K562 (cell line): ENCODE results near the gene SUOX. TPM values are rescaled to one million over a fixed set of nuclear protein-coding genes. Genes with fewer than 3 reads are reported as not detected.

ENCODE experiments used
- BRD9 ChIP-seq: fragments of 450-650 bp; IDR thresholded peaks from 2 replicates; pipeline ENCODE4 v1.6.1; 2018; ENCODE audit warnings: low read depth; ENCODE audit not compliant: partially characterized antibody
- CEBPB ChIP-seq: fragments of 450-650 bp; IDR thresholded peaks from 2 replicates; pipeline ENCODE4 v1.6.1; 2016; ENCODE audit warnings: missing genetic modification characterization, missing compliant biosample characterization
- CREB1 ChIP-seq, 2 experiments: sonication (generic) in 1 of 2; formaldehyde crosslinking in 1 of 2; IDR thresholded peaks; 2 replicates each; pipeline versions ENCODE4 v1.6.1 to v1.8.0; 2012 to 2022; ENCODE audit warnings: inconsistent platforms in 1 of 2, mild to moderate bottlenecking in 1 of 2, missing genetic modification reagents in 1 of 2, moderate library complexity in 1 of 2
- ESRRA ChIP-seq: fragments of 450-650 bp; IDR thresholded peaks from 2 replicates; pipeline ENCODE4 v1.6.1; 2014; ENCODE audit warnings: low read depth, mild to moderate bottlenecking, moderate library complexity, borderline replicate concordance
- HOXB6 ChIP-seq: fragments of 250-450 bp; sonication (Bioruptor Pico); IDR thresholded peaks from 2 replicates; pipeline ENCODE4 v1.5.1; 2022; ENCODE audit warnings: mild to moderate bottlenecking, borderline replicate concordance
- IRF2 ChIP-seq: sonication (generic); formaldehyde crosslinking; IDR thresholded peaks from 2 replicates; pipeline ENCODE4 v1.8.1; 2022; ENCODE audit warnings: mild to moderate bottlenecking, missing genetic modification reagents
- MCM2 ChIP-seq: fragments of 450-650 bp; IDR thresholded peaks from 2 replicates; pipeline ENCODE4 v1.6.1; 2017; ENCODE audit warnings: low read depth, mild to moderate bottlenecking
- MIER1 ChIP-seq: fragments of 450-650 bp; IDR thresholded peaks from 2 replicates; pipeline ENCODE4 v1.6.1; 2016; ENCODE audit warnings: antibody characterized with exemption, mild to moderate bottlenecking, low read depth
- MXI1 ChIP-seq: IDR thresholded peaks from 2 replicates; pipeline ENCODE4 v1.6.1; 2011; ENCODE audit warnings: low read depth, mild to moderate bottlenecking, improper control_type of control experiment, low read length
- NFATC3 ChIP-seq: fragments of 450-650 bp; IDR thresholded peaks from 2 replicates; pipeline ENCODE4 v1.6.1; 2017; ENCODE audit warnings: mild to moderate bottlenecking
- PHF8 ChIP-seq: fragments of 200-600 bp; sonication (generic); IDR thresholded peaks from 2 replicates; pipeline ENCODE4 v1.6.1; 2012; ENCODE audit warnings: mixed run types, mild to moderate bottlenecking, inconsistent platforms, low read length, moderate library complexity, borderline replicate concordance
- PRMT5 ChIP-seq: sonication (generic); formaldehyde crosslinking; IDR thresholded peaks from 2 replicates; pipeline ENCODE4 v1.5.0; 2020; ENCODE audit warnings: missing genetic modification reagents
- PYGO2 ChIP-seq: fragments of 450-650 bp; IDR thresholded peaks from 2 replicates; pipeline ENCODE4 v1.6.1; 2016; ENCODE audit warnings: mild to moderate bottlenecking, missing genetic modification characterization, moderate library complexity, missing compliant biosample characterization
- STAT5B ChIP-seq: fragments of 250-450 bp; sonication (Bioruptor Pico); IDR thresholded peaks from 2 replicates; pipeline ENCODE4 v1.8.0; 2021; ENCODE audit warnings: mild to moderate bottlenecking, inconsistent platforms
- XRCC3 ChIP-seq: fragments of 450-650 bp; IDR thresholded peaks from 2 replicates; pipeline ENCODE4 v1.6.1; 2017; ENCODE audit warnings: mild to moderate bottlenecking, moderate library complexity
- ZNF146 ChIP-seq: IDR thresholded peaks from one replicate; pipeline ENCODE4 v1.6.1; 2018; ENCODE audit warnings: missing compliant biosample characterization; ENCODE audit not compliant: unreplicated experiment
- ZNF212 ChIP-seq: fragments of 450-650 bp; formaldehyde crosslinking; IDR thresholded peaks from 2 replicates; pipeline ENCODE4 v1.4.0; 2020; ENCODE audit warnings: mild to moderate bottlenecking
- ZNF707 ChIP-seq: fragments of 250-450 bp; sonication (Bioruptor Pico); conservative IDR thresholded peaks from 2 replicates; pipeline ENCODE4 v1.8.0; 2022; ENCODE audit warnings: inconsistent platforms, mild to moderate bottlenecking, moderate library complexity
- ZNF780A ChIP-seq: fragments of 250-450 bp; sonication (Bioruptor Pico); IDR thresholded peaks from 2 replicates; pipeline ENCODE4 v1.5.0; 2021; ENCODE audit warnings: mild to moderate bottlenecking
- polyA plus RNA-seq, 8 experiments: library from polyadenylated mRNA; depleted of rRNA in 4 of 8; stranded (reverse) in 5 of 8; unstranded in 3 of 8; fragments of >200 nt; fragmentation: Nextera tagmentation in 2 of 8; fragmentation: Illumina TruSeq in 1 of 8; extraction: Ambion mirVana in 2 of 8; extraction: Trizol in 1 of 8; gene quantifications; 2 replicates each; pipeline versions ENCODE4 v1.2.1 to v1.2.3, GENCODE V29; 2011 to 2014; ENCODE audit warnings: inconsistent platforms in 1 of 8, missing spikeins in 1 of 8
- total RNA-seq, 7 experiments: library from RNA; depleted of rRNA in 6 of 7; stranded (reverse); fragments of >200 nt in 6 of 7; fragmentation: Illumina TruSeq in 2 of 7; extraction: Trizol in 2 of 7; gene quantifications; 2 replicates each; pipeline versions ENCODE4 v1.2.1 to v1.2.3, GENCODE V29; 2011 to 2021; ENCODE audit warnings: low replicate concordance in 1 of 7
- TF ChIP-seq, protein P1 (sequence below): fragments of 450-650 bp; formaldehyde crosslinking; IDR thresholded peaks from 2 replicates; pipeline ENCODE4 v1.4.0; 2020; ENCODE audit warnings: mild to moderate bottlenecking, moderate library complexity
- TF ChIP-seq, protein P2 (sequence below), 2 experiments: IDR thresholded peaks in 1 of 2; conservative IDR thresholded peaks in 1 of 2; 2 replicates each; pipeline ENCODE4 v1.6.1; 2016; ENCODE audit warnings: low read depth in 2 of 2, mild to moderate bottlenecking in 1 of 2, missing compliant biosample characterization in 1 of 2, missing genetic modification characterization in 1 of 2, moderate library complexity in 1 of 2
- TF ChIP-seq, protein P3 (sequence below): fragments of 250-450 bp; sonication (Bioruptor Pico); IDR thresholded peaks from 2 replicates; pipeline ENCODE4 v1.4.0; 2020

SUOX gene
- total and polyA plus RNA-seq, 9 of the 15 experiments (the other 6 are each of a cell fraction or from before 2014, with no cell fraction given) = 9.2 to 39.7 (median 25.4) TPM

- TF ChIP-seq, protein P1, sequence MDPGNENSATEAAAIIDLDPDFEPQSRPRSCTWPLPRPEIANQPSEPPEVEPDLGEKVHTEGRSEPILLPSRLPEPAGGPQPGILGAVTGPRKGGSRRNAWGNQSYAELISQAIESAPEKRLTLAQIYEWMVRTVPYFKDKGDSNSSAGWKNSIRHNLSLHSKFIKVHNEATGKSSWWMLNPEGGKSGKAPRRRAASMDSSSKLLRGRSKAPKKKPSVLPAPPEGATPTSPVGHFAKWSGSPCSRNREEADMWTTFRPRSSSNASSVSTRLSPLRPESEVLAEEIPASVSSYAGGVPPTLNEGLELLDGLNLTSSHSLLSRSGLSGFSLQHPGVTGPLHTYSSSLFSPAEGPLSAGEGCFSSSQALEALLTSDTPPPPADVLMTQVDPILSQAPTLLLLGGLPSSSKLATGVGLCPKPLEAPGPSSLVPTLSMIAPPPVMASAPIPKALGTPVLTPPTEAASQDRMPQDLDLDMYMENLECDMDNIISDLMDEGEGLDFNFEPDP (CRISPR knock-in tag) = no peak
- TF ChIP-seq, protein P2, sequence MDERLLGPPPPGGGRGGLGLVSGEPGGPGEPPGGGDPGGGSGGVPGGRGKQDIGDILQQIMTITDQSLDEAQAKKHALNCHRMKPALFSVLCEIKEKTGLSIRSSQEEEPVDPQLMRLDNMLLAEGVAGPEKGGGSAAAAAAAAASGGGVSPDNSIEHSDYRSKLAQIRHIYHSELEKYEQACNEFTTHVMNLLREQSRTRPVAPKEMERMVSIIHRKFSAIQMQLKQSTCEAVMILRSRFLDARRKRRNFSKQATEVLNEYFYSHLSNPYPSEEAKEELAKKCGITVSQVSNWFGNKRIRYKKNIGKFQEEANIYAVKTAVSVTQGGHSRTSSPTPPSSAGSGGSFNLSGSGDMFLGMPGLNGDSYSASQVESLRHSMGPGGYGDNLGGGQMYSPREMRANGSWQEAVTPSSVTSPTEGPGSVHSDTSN (CRISPR knock-in tag; IDR thresholded peaks at IDR 0.05; ENCODE audit: low read depth) = no peak
- TF ChIP-seq, protein P2 (tag; conservative IDR thresholded peaks at IDR 0.05; ENCODE audit: low read depth) = no peak
- TF ChIP-seq ZNF146 (CRISPR knock-in tag) = no peak
- TF ChIP-seq MXI1 = no peak
- no peak for TF ChIP-seq ZNF780A (CRISPR knock-in tag)
- TF ChIP-seq, protein P3, sequence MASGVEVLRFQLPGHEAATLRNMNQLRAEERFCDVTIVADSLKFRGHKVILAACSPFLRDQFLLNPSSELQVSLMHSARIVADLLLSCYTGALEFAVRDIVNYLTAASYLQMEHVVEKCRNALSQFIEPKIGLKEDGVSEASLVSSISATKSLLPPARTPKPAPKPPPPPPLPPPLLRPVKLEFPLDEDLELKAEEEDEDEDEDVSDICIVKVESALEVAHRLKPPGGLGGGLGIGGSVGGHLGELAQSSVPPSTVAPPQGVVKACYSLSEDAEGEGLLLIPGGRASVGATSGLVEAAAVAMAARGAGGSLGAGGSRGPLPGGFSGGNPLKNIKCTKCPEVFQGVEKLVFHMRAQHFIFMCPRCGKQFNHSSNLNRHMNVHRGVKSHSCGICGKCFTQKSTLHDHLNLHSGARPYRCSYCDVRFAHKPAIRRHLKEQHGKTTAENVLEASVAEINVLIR (CRISPR knock-in tag) = peak; percentile 68
- TF ChIP-seq IRF2 (CRISPR knock-in tag) = no peak
- no peak for TF ChIP-seq BRD9
- no peak for TF ChIP-seq MIER1
- no peak for TF ChIP-seq PYGO2 (tag)
- no peak for TF ChIP-seq ESRRA
- TF ChIP-seq XRCC3 = no peak
- TF ChIP-seq HOXB6 (CRISPR knock-in tag) = no peak
- TF ChIP-seq MCM2 = no peak
- no peak for TF ChIP-seq PRMT5
- peak; percentile 86; the same call in 1 of the 2 replicates for TF ChIP-seq PHF8
- TF ChIP-seq ZNF212 = no peak
- no peak for TF ChIP-seq ZNF707 (CRISPR knock-in tag)
- TF ChIP-seq NFATC3 = no peak
- no peak for TF ChIP-seq CEBPB (tag)
- no peak for TF ChIP-seq STAT5B (CRISPR knock-in tag)
- TF ChIP-seq CREB1 (IDR thresholded peaks at IDR 0.05) = peak; percentile 38
- peak; percentile 41; the same call in 1 of the 2 replicates for TF ChIP-seq CREB1 (CRISPR knock-in tag; IDR thresholded peaks at IDR 0.05)
Observed at GRCh38 chr12:55966408-55967281, 30.4 kb upstream of the SUOX start, which contains the start of gene CDK2 (continued).
